ENCODE data around the gene ZKSCAN8. TPM values are rescaled to one million over a fixed set of nuclear protein-coding genes. Genes with fewer than 3 reads are reported as not detected.

Gene ZKSCAN8
- total RNA-seq, 4 donors from 2014 or later, result 2.2 to 17.5 (median 5.9) TPM

GRCh38 chr6:28200020-28200419 lies 58.3 kb downstream of the ZKSCAN8 start:
- no peak overlapping the region for H3K27ac ChIP-seq
- 35 to 44% methylated on average over 1 of the region's 1 CpG for WGBS, 2 donors
- H3K27me3 ChIP-seq, result peaks cover 0 to 82% (median 2%) of the 10 kb centered on the region in 4 donors
- TF ChIP-seq CTCF (IDR thresholded peaks at IDR 0.05), result no peak
- no peak for TF ChIP-seq POLR2A (IDR thresholded peaks at IDR 0.05)
- no peaks in the 10 kb centered on the region for H3K4me1 ChIP-seq
- DNase-seq, result no peak
- no peak overlapping the region for H3K4me3 ChIP-seq
- intact Hi-C loops (cut with DNase I), result no loop called here
- no peaks in the 10 kb centered on the region for H3K36me3 ChIP-seq
- H3K9me3 ChIP-seq, result peaks cover 0 to 17% (median 10%) of the 10 kb centered on the region in 3 donors

- Histone ChIP-seq H3K4me3 (no peak overlapping the region), H3K27me3 (peaks cover 5 to 92% (median 16%) of the 10 kb centered on the region in 4 donors), H3K27ac (no peak overlapping the region), H3K9me3 (peaks cover 0 to 14% (median 10%) of the 10 kb centered on the region in 3 donors), H3K4me1 (peaks cover 0 to 14% (median 3%) of the 10 kb centered on the region in 3 donors), H3K36me3 (no peaks in the 10 kb centered on the region)
- intact Hi-C loops (cut with DNase I), result no loop called here
- TF ChIP-seq POLR2A (IDR thresholded peaks at IDR 0.05), result no peak
- no peak for TF ChIP-seq CTCF (IDR thresholded peaks at IDR 0.05)
- 38 to 47% methylated on average over 4 of the region's 4 CpGs for WGBS, 2 donors
- no peak for DNase-seq
Observed at GRCh38 chr6:28203201-28203600, 61.5 kb downstream of the ZKSCAN8 start.

GRCh38 chr6:28205879-28206278 lies 64.2 kb downstream of the ZKSCAN8 start:
- WGBS, 2 donors, result 55 to 56% methylated on average over 1 of the region's 1 CpG
- no peak for DNase-seq
- Histone ChIP-seq H3K36me3 (no peaks in the 10 kb centered on the region), H3K27ac (no peak overlapping the region), H3K27me3 (peaks cover 7 to 97% (median 30%) of the 10 kb centered on the region in 4 donors), H3K9me3 (peaks cover 0 to 12% (median 10%) of the 10 kb centered on the region in 3 donors), H3K4me1 (peaks cover 0 to 18% (median 3%) of the 10 kb centered on the region in 3 donors), H3K4me3 (no peak overlapping the region)
- intact Hi-C loops (cut with DNase I), result no loop called here
- TF ChIP-seq POLR2A (IDR thresholded peaks at IDR 0.05) (no peak), CTCF (IDR thresholded peaks at IDR 0.05) (no peak)

GRCh38 chr6:28206527-28206926 lies 64.8 kb downstream of the ZKSCAN8 start:
- WGBS, 2 donors, result 41 to 52% methylated on average over 3 of the region's 3 CpGs

More at GRCh38 chr6:28206527-28206926, 64.8 kb downstream of the ZKSCAN8 start:
- Histone ChIP-seq H3K27ac (no peak overlapping the region), H3K9me3 (peaks cover 0 to 12% (median 10%) of the 10 kb centered on the region in 3 donors), H3K27me3 (peaks cover 7 to 98% (median 33%) of the 10 kb centered on the region in 4 donors), H3K4me3 (no peak overlapping the region), H3K4me1 (peaks cover 0 to 18% (median 3%) of the 10 kb centered on the region in 3 donors), H3K36me3 (no peaks in the 10 kb centered on the region)
- TF ChIP-seq POLR2A (IDR thresholded peaks at IDR 0.05) (no peak), CTCF (IDR thresholded peaks at IDR 0.05) (no peak)
- DNase-seq, result no peak
- intact Hi-C loops (cut with DNase I), result no loop called here

Data from esophagus squamous epithelium (tissue), 5 donors.